ENCODE measurements around the gene EDA. TPM values are rescaled to one million over a fixed set of nuclear protein-coding genes. Genes with fewer than 3 reads are reported as not detected.

The EDA gene
- total RNA-seq, 3 donors from 2014 or later (not counting 1 experiment from before 2014, with no cell fraction given), result 0.50 to 0.65 TPM; not detected in 1

- H3K27ac Mint-ChIP-seq, result no peak overlapping the region
- 80% methylated on average over 2 of the region's 2 CpGs for WGBS (ENCODE audit: insufficient coverage)
- ATAC-seq, result no peak
These were observed 385.4 kb downstream of the EDA start for GRCh38 chrX:70001269-70001668.

DNA sequence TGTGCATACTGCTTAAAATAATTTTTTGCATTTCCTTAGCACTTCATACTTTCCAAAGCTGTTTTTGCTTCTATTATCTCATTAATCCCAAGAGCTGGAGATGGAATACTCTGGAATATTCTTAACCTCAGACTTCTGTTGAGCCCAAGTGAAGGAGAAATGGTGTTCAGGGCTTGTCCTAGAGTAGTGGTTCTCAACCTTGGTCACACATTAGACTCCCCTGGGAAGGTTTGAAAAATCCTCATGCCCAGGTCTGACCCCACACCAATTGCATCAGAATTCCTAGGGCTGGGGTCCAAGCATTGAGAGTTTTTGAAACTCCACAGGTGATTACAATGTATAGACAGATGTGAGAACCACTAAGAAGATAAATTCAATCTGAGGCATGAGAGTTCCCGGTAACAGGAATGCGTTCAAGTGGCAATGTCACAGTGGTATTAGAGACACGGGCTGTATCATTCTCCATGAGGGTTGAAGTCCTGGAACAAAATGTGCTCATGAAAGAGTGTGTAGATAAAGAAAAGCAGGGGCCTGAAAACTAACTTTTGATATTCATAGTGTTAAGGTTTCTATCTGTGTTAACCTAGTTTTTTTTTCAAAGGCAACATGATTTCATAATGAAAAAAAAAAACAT, 385.9 kb downstream of the EDA start:
- Mint-ChIP-seq H3K4me3 (no peak overlapping the region), H3K27ac (no peak overlapping the region), H3K27me3 (ENCODE audit: low read depth in 2 of 2) (peaks cover 1 to 11% of the 10 kb centered on the region in 2 donors), H3K9me3 (no peaks in the 10 kb centered on the region), H3K4me1 (no peaks in the 10 kb centered on the region), H3K36me3 (no peaks in the 10 kb centered on the region)
- WGBS (ENCODE audit: insufficient coverage), result 87% methylated on average over 3 of the region's 3 CpGs
- H3K4me3 ChIP-seq (ENCODE audit: low read length), result no peak overlapping the region
- H3K27ac ChIP-seq (ENCODE audit: low read length), result no peak overlapping the region
- intact Hi-C loops (cut with micrococcal nuclease), result no loop called here
- ATAC-seq, result no peak
- H3K36me3 ChIP-seq (ENCODE audit: control insufficient read depth, insufficient read depth, low read length), result no peaks in the 10 kb centered on the region
- no peak for TF ChIP-seq CTCF (IDR thresholded peaks at IDR 0.05)
- no peaks in the 10 kb centered on the region for H3K4me1 ChIP-seq (ENCODE audit: control insufficient read depth, insufficient read depth, low read length)
- no peaks in the 10 kb centered on the region for H3K9me3 ChIP-seq (ENCODE audit: control insufficient read depth, insufficient read depth, low read length)
- no peaks in the 10 kb centered on the region for H3K27me3 ChIP-seq (ENCODE audit: control insufficient read depth, insufficient read depth, low read length)
- no peak for DNase-seq

More at GRCh38 chrX:70001269-70001668, 385.4 kb downstream of the EDA start:
- intact Hi-C loops (cut with micrococcal nuclease), result no loop called here
- no peak for DNase-seq
- no peaks in the 10 kb centered on the region for H3K9me3 Mint-ChIP-seq
- no peaks in the 10 kb centered on the region for H3K4me1 ChIP-seq (ENCODE audit: control insufficient read depth, insufficient read depth, low read length)
- H3K36me3 ChIP-seq (ENCODE audit: control insufficient read depth, insufficient read depth, low read length), result no peaks in the 10 kb centered on the region
- no peaks in the 10 kb centered on the region for H3K4me1 Mint-ChIP-seq
- H3K27me3 Mint-ChIP-seq (ENCODE audit: low read depth in 2 of 2), result peaks cover 5 to 11% of the 10 kb centered on the region in 2 donors
- TF ChIP-seq CTCF (IDR thresholded peaks at IDR 0.05), result no peak
- H3K27me3 ChIP-seq (ENCODE audit: control insufficient read depth, insufficient read depth, low read length), result no peaks in the 10 kb centered on the region
- H3K9me3 ChIP-seq (ENCODE audit: control insufficient read depth, insufficient read depth, low read length), result no peaks in the 10 kb centered on the region
- H3K4me3 ChIP-seq (ENCODE audit: low read length), result no peak overlapping the region
- H3K27ac ChIP-seq (ENCODE audit: low read length), result no peak overlapping the region
- H3K36me3 Mint-ChIP-seq, result no peaks in the 10 kb centered on the region
- no peak overlapping the region for H3K4me3 Mint-ChIP-seq

GRCh38 chrX:70007946-70008345, 392.0 kb downstream of the EDA start:
- DNase-seq (no peak), ATAC-seq (no peak)
- intact Hi-C loops (cut with micrococcal nuclease), result no loop called here
- H3K27ac ChIP-seq (ENCODE audit: low read length), result no peak overlapping the region
- no peak overlapping the region for H3K4me3 ChIP-seq (ENCODE audit: low read length)
- Mint-ChIP-seq H3K4me1 (no peaks in the 10 kb centered on the region), H3K9me3 (no peaks in the 10 kb centered on the region), H3K36me3 (no peaks in the 10 kb centered on the region), H3K27ac (no peak overlapping the region), H3K4me3 (no peak overlapping the region), H3K27me3 (ENCODE audit: low read depth in 2 of 2) (peaks cover 3 to 17% of the 10 kb centered on the region in 2 donors)
- no peak for TF ChIP-seq CTCF (IDR thresholded peaks at IDR 0.05)
- no peaks in the 10 kb centered on the region for H3K4me1 ChIP-seq (ENCODE audit: control insufficient read depth, insufficient read depth, low read length)
- no peaks in the 10 kb centered on the region for H3K9me3 ChIP-seq (ENCODE audit: control insufficient read depth, insufficient read depth, low read length)
- H3K36me3 ChIP-seq (ENCODE audit: control insufficient read depth, insufficient read depth, low read length), result no peaks in the 10 kb centered on the region
- H3K27me3 ChIP-seq (ENCODE audit: control insufficient read depth, insufficient read depth, low read length), result no peaks in the 10 kb centered on the region

DNA sequence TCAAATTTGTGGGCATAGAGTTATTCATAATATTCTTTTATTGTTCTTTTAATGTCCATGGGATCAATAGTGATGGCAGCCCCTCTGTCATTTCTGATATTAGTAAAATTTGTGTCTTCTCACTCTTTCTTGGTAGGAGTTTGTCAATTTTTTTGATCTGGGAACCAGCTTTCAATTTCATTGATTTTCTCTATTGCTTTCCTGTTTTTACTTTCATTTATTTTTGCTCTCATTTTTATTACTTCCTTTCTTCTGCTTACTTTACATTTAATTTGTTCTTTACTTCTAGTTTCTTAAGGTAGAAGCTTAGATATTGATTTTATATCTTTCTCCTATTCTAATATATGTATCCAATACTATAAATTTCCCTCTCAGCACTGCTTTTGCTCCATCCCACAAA, 393.1 kb downstream of the EDA start:
- no peak for TF ChIP-seq CTCF (IDR thresholded peaks at IDR 0.05)
- Mint-ChIP-seq H3K4me3 (no peak overlapping the region), H3K36me3 (no peaks in the 10 kb centered on the region), H3K4me1 (no peaks in the 10 kb centered on the region), H3K27me3 (ENCODE audit: low read depth in 2 of 2) (peaks cover 3 to 17% of the 10 kb centered on the region in 2 donors), H3K9me3 (no peaks in the 10 kb centered on the region), H3K27ac (no peak overlapping the region)
- no peaks in the 10 kb centered on the region for H3K36me3 ChIP-seq (ENCODE audit: control insufficient read depth, insufficient read depth, low read length)
- no peaks in the 10 kb centered on the region for H3K27me3 ChIP-seq (ENCODE audit: control insufficient read depth, insufficient read depth, low read length)
- H3K4me1 ChIP-seq (ENCODE audit: control insufficient read depth, insufficient read depth, low read length), result no peaks in the 10 kb centered on the region
- no peaks in the 10 kb centered on the region for H3K9me3 ChIP-seq (ENCODE audit: control insufficient read depth, insufficient read depth, low read length)
- ATAC-seq (no peak), DNase-seq (no peak)
- no peak overlapping the region for H3K4me3 ChIP-seq (ENCODE audit: low read length)
- intact Hi-C loops (cut with micrococcal nuclease), result no loop called here
- H3K27ac ChIP-seq (ENCODE audit: low read length), result no peak overlapping the region
